Lower leg skin (tissue), 3 donors: ENCODE data around the gene UBE2J2.

Experiments used
- CTCF ChIP-seq, 3 donors: fragments of 450-650 bp; IDR thresholded peaks; one replicate each; pipeline ENCODE4 v1.5.1; 2016; ENCODE audit warnings: antibody characterized with exemption in 3 of 3, mild to moderate bottlenecking in 3 of 3, moderate library complexity in 2 of 3
- POLR2A ChIP-seq, 2 donors: fragments of 450-650 bp; IDR thresholded peaks; one replicate each; pipeline ENCODE4 v1.6.1; 2016 to 2017; ENCODE audit warnings: antibody characterized with exemption in 2 of 2, mild to moderate bottlenecking in 1 of 2, moderate library complexity in 1 of 2

- TF ChIP-seq POLR2A (IDR thresholded peaks at IDR 0.05) (no peak), CTCF (IDR thresholded peaks at IDR 0.05) (no peak)
Measured at GRCh38 chr1:1232796-1233566, 40.7 kb downstream of the UBE2J2 start.
